A549 (cell line): ENCODE results near the gene HEXD. TPM values are rescaled to one million over a fixed set of nuclear protein-coding genes. Genes with fewer than 3 reads are reported as not detected.

Experiments used
- ATAC-seq, 2 experiments: fragments of 200-7000 bp in 1 of 2; fragments of >200 bp in 1 of 2; cut with Nextera tagmentation in 1 of 2; cut with Tn5 transposase in 1 of 2; 3 replicates each; pipeline versions ENCODE4 v1.8.0 to v1.9.1; 2018 to 2020; ENCODE audit warnings: mild to moderate bottlenecking in 1 of 2, moderate library complexity in 1 of 2
- CTCF ChIA-PET: fragments of 300-600 bp; sonication (Branson Sonifier 250); formaldehyde crosslinking; extraction: SDS; loops from one replicate; lab custom pipeline; 2021; ENCODE audit warnings: antibody characterized with exemption, inconsistent platforms; lab: Yijun Ruan, JAX
- POLR2A ChIA-PET: fragments of 350-600 bp; formaldehyde crosslinking; extraction: SDS; loops from one replicate; lab custom pipeline; 2021; ENCODE audit warnings: antibody characterized with exemption, inconsistent platforms; lab: Yijun Ruan, JAX
- DNase-seq, 2 experiments: peaks; one replicate each; pipeline versions ENCODE4 v3.0.0 to v3.0.0-alpha.2; 2011 to 2016; ENCODE audit warnings: low read depth in 1 of 2, low spot score in 1 of 2
- FAIRE-seq: peaks from 2 replicates; lab custom pipeline; 2011; peaks lifted over from hg19 to GRCh38; lab: Jason Lieb, UNC
- H3K27ac ChIP-seq, 2 experiments: fragments of >200 bp; sonication (Bioruptor Twin); formaldehyde crosslinking; 3 replicates each; pipeline ENCODE4 v1.5.1; 2016 to 2017
- H3K4me1 ChIP-seq: fragments of >200 bp; sonication (Bioruptor Twin); formaldehyde crosslinking; 3 replicates; pipeline ENCODE4 v1.6.1; 2016
- H3K4me2 ChIP-seq: fragments of >200 bp; sonication (Bioruptor Twin); formaldehyde crosslinking; 3 replicates; pipeline ENCODE4 v1.6.1; 2016
- H3K4me3 ChIP-seq: fragments of >200 bp; sonication (Bioruptor Twin); formaldehyde crosslinking; 3 replicates; pipeline ENCODE4 v1.5.1; 2016
- H3K9me3 ChIP-seq: fragments of >200 bp; sonication (Bioruptor Twin); formaldehyde crosslinking; 3 replicates; pipeline ENCODE4 v1.6.1; 2016
- BHLHE40 ChIP-seq: IDR thresholded peaks from 2 replicates; pipeline ENCODE4 v1.6.1; 2012; ENCODE audit warnings: low read depth, low read length, inconsistent platforms
- CBX2 ChIP-seq: fragments of 200-600 bp; sonication (generic); IDR thresholded peaks from 2 replicates; pipeline ENCODE4 v1.6.1; 2016; ENCODE audit warnings: low read depth, mild to moderate bottlenecking, borderline replicate concordance
- CHD4 ChIP-seq: fragments of 200-600 bp; sonication (generic); IDR thresholded peaks from 2 replicates; pipeline ENCODE4 v1.6.1; 2016; ENCODE audit warnings: antibody characterized with exemption, mild to moderate bottlenecking, borderline replicate concordance
- EHF ChIP-seq: fragments of 250-450 bp; sonication (Bioruptor Pico); IDR thresholded peaks from 2 replicates; pipeline ENCODE4 v1.5.0; 2020; ENCODE audit warnings: mild to moderate bottlenecking
- ESRRA ChIP-seq: fragments of 150-350 bp; IDR thresholded peaks from 2 replicates; pipeline ENCODE4 v1.6.1; 2014; ENCODE audit warnings: mild to moderate bottlenecking, low read length, borderline replicate concordance
- FOSL2 ChIP-seq, 2 experiments: fragments of 450-650 bp in 1 of 2; fragments of >200 bp in 1 of 2; sonication (Bioruptor Twin) in 1 of 2; formaldehyde crosslinking; IDR thresholded peaks; 2 replicates each; pipeline versions ENCODE4 v1.5.0 to v1.6.1; 2016 to 2020; ENCODE audit warnings: mild to moderate bottlenecking in 1 of 2, moderate library complexity in 1 of 2
- FOXS1 ChIP-seq: fragments of 250-450 bp; sonication (Bioruptor Pico); IDR thresholded peaks from 2 replicates; pipeline ENCODE4 v1.5.0; 2020; ENCODE audit warnings: mild to moderate bottlenecking, moderate library complexity
- HEYL ChIP-seq: fragments of 250-450 bp; sonication (Bioruptor Pico); IDR thresholded peaks from 2 replicates; pipeline ENCODE4 v1.8.0; 2021; ENCODE audit warnings: mild to moderate bottlenecking, moderate library complexity
- HOXA7 ChIP-seq: fragments of 250-450 bp; sonication (Bioruptor Pico); IDR thresholded peaks from 2 replicates; pipeline ENCODE4 v1.5.0; 2020; ENCODE audit warnings: mild to moderate bottlenecking, moderate library complexity
- HOXB5 ChIP-seq: fragments of 250-450 bp; sonication (Bioruptor Pico); IDR thresholded peaks from 2 replicates; pipeline ENCODE4 v1.5.0; 2020; ENCODE audit warnings: mild to moderate bottlenecking, moderate library complexity
- JUN ChIP-seq, 2 experiments: fragments of >200 bp; sonication (Bioruptor Twin); formaldehyde crosslinking; IDR thresholded peaks; 2 replicates in 1 of 2; 3 replicates in 1 of 2; pipeline ENCODE4 v1.6.1; 2016 to 2017
- KDM5A ChIP-seq: fragments of 200-600 bp; sonication (generic); IDR thresholded peaks from 2 replicates; pipeline ENCODE4 v1.6.1; 2016; ENCODE audit warnings: antibody characterized with exemption, mild to moderate bottlenecking
- MAFK ChIP-seq: fragments of 450-650 bp; IDR thresholded peaks from 2 replicates; pipeline ENCODE4 v1.6.1; 2014; ENCODE audit not compliant: partially characterized antibody
- NR3C1 ChIP-seq: fragments of >200 bp; sonication (Bioruptor Twin); formaldehyde crosslinking; IDR thresholded peaks from 3 replicates; pipeline ENCODE4 v1.6.1; 2017
- POLR2AphosphoS2 ChIP-seq: conservative IDR thresholded peaks from 2 replicates; pipeline ENCODE4 v1.6.1; 2012; ENCODE audit warnings: low read length, improper control_type of control experiment, inconsistent platforms
- RAD21 ChIP-seq, 2 experiments: fragments of >200 bp in 1 of 2; sonication (Bioruptor Twin) in 1 of 2; formaldehyde crosslinking in 1 of 2; IDR thresholded peaks in 1 of 2; conservative IDR thresholded peaks in 1 of 2; 2 replicates in 1 of 2; 3 replicates in 1 of 2; pipeline ENCODE4 v1.6.1; 2012 to 2018; ENCODE audit warnings: inconsistent platforms in 1 of 2
- SREBF2 ChIP-seq: fragments of 450-650 bp; IDR thresholded peaks from 2 replicates; pipeline ENCODE4 v1.6.1; 2014; ENCODE audit warnings: mild to moderate bottlenecking, moderate library complexity
- TP53 ChIP-seq: fragments of 250-450 bp; sonication (Bioruptor Pico); IDR thresholded peaks from 2 replicates; pipeline ENCODE4 v1.5.0; 2021; ENCODE audit warnings: mild to moderate bottlenecking, moderate library complexity
- ZSCAN20 ChIP-seq: fragments of 250-450 bp; sonication (Bioruptor Pico); IDR thresholded peaks from 2 replicates; pipeline ENCODE4 v1.8.0; 2022; ENCODE audit warnings: mild to moderate bottlenecking, moderate library complexity
- WGBS: methylation state at CpG from one replicate; pipeline ENCODE4 v1.1.6; 2017; ENCODE audit errors: missing lambda C conversion rate; 5-methylcytosine and 5-hydroxymethylcytosine counted together
- polyA plus RNA-seq, 4 experiments: library from polyadenylated mRNA; depleted of rRNA in 3 of 4; stranded (reverse); fragments of >200 nt; fragmentation: RNase III in 1 of 4; extraction: RNeasy Plus Mini Kit Qiagen cat#74134 plus additional on column Dnase treatment in 1 of 4; gene quantifications; 2 replicates in 3 of 4; 3 replicates in 1 of 4; pipeline ENCODE4 v1.2.3, GENCODE V29; 2011 to 2017
- TF ChIP-seq, protein P1 (sequence below): fragments of 450-650 bp; IDR thresholded peaks from 2 replicates; pipeline ENCODE4 v1.6.1; 2014; ENCODE audit warnings: antibody characterized with exemption
- TF ChIP-seq, protein P2 (sequence below): IDR thresholded peaks from 2 replicates; pipeline ENCODE4 v1.6.1; 2012; ENCODE audit warnings: low read depth, borderline replicate concordance

HEXD gene
- polyA plus RNA-seq, 2 of the 4 experiments (the other 2 are of a cell fraction), result 18.0 to 19.5 TPM

DNA sequence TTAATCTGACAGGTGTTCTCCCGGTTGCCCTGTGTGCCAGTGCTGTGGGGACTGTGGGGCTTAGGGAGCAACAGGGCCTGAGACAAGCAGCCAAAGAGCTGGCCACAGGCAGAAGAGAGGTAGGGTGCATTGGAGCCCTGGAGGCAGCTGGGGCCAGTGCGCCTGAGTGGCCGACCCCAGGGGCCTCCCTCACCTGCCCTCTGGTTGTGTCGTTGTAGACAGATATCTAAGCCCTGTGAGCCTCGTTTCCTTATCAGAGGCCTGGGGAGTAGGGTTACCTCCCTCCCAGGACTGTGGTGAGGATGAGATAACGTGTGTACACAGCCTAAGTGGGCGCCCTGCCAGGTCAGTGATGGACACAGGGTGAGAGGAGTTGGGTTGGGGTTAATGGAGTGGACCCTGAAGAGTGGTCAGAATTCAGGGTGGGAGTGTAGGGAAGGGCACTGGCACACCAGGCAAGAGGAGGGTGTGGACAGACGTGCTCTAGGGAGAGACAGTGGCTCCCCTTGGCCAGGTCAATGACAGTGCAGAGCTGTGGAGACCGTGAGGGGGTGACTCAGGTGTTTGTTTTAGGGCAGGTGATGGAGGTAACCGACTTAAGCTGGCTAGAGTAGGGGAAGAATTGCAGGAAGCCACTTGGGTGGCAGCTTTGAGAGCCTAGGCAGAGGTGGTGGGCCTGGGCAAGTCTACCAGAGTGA is 43.8 kb downstream of the HEXD start:
- 76% methylated on average over 10 of the region's 10 CpGs for WGBS
- ChIA-PET CTCF (no interaction called here), POLR2A (no interaction called here)
- ATAC-seq (no peak), FAIRE-seq (no peak), DNase-seq (no peak)
- Histone ChIP-seq H3K4me3 (no peak overlapping the region), H3K27ac (no peak overlapping the region), H3K4me2 (no peak overlapping the region), H3K9me3 (no peaks in the 10 kb centered on the region), H3K4me1 (peaks cover 14% of the 10 kb centered on the region)
- no peak for TF ChIP-seq NR3C1
- TF ChIP-seq ZSCAN20, result no peak

DNA sequence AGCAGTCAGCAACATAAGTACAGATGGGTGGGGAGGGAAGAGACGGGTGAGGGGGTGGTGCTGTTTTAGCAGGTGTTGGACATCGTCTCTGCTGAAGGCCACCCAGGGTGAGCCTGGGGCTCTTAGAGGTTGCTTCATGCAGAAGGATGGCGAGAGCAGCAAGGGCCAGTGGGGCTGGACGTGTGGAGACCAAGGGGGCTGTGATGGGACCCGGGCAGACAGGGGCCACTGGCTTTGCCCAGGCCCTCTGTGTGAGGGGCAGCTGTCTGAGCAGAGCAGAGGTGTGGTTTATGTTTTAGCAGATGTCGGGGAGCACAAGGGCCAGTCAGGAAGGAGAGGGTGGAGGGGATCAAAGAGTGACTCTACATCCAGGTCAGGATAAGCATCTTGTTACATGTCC is 45.2 kb downstream of the HEXD start:
- 80% methylated on average over 6 of the region's 6 CpGs for WGBS
- H3K27ac ChIP-seq, result no peak overlapping the region
- FAIRE-seq (no peak), DNase-seq (no peak), ATAC-seq (no peak)
- CTCF ChIA-PET, result interaction anchor here (0.9 to 1.5 kb wide), 6 partner anchors 12 to 113 kb away, joined by 3 to 8 read pairs (median 4); no protein-coding TSS in a partner anchor
- no peak overlapping the region for H3K4me3 ChIP-seq
- peaks cover 6% of the 10 kb centered on the region; the same call in 2 of the 3 replicates for H3K4me1 ChIP-seq
- H3K9me3 ChIP-seq, result no peaks in the 10 kb centered on the region
- TF ChIP-seq SREBF2, result no peak
- TF ChIP-seq KDM5A, result no peak
- TF ChIP-seq HOXB5 (CRISPR knock-in tag), result no peak
- no peak for TF ChIP-seq FOSL2 (IDR thresholded peaks at IDR 0.05)
- no peak for TF ChIP-seq FOSL2 (CRISPR knock-in tag; IDR thresholded peaks at IDR 0.05)
- no peak for TF ChIP-seq EHF (CRISPR knock-in tag)
- TF ChIP-seq JUN (IDR thresholded peaks at IDR 0.05), result no peak
- TF ChIP-seq POLR2AphosphoS2, result no peak
- TF ChIP-seq CBX2, result no peak
- H3K4me2 ChIP-seq, result no peak overlapping the region
- POLR2A ChIA-PET, result interaction anchor here (0.6 kb wide), 1 partner anchor 9 kb away, joined by 5 read pairs; no protein-coding TSS in a partner anchor

DNA sequence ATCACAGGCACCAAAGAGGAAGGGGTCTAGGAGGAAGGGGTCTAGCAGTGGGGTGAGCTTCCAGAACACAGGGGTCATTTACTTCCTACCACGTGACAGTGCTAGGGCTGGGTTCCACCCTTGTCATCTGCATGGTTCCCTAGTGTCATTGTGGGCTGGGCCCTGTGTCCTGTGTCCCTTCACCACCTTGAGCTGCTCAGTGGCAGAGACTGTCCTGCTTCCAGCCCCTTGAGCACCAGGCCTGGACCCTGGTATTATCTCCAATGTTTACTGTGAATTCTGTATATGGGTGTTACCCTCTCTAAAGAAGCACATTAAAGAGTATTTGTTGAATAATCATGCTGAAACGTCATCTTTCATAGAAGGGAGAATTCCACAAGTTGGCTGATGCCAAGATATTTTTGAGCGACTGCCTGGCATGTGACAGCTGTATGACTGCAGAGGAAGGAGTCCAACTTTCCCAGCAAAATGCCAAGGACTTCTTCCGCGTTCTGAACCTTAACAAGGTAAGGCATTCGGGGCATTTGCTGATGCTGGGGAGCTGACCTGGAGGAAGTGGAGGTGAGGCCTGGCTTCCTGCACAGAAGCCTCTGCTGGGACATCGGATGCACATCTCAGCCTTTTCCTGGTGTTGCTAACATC is 45.9 kb downstream of the HEXD start:
- FAIRE-seq (no peak), DNase-seq (no peak), ATAC-seq (no peak)
- peaks cover 6% of the 10 kb centered on the region; the same call in 2 of the 3 replicates for H3K4me1 ChIP-seq
- H3K9me3 ChIP-seq, result no peaks in the 10 kb centered on the region
- no peak overlapping the region for H3K4me2 ChIP-seq
- no peak overlapping the region for H3K4me3 ChIP-seq
- POLR2A ChIA-PET, result no interaction called here
- 89% methylated on average over 7 of the region's 7 CpGs for WGBS
- no peak for TF ChIP-seq CBX2
- TF ChIP-seq ESRRA, result no peak
- TF ChIP-seq RAD21 (conservative IDR thresholded peaks at IDR 0.05 in 1 of 2, IDR thresholded peaks at IDR 0.05 in 1 of 2), result no peak
- TF ChIP-seq SREBF2, result no peak
- TF ChIP-seq HOXA7 (CRISPR knock-in tag), result no peak
- TF ChIP-seq CHD4, result no peak
- TF ChIP-seq BHLHE40, result no peak
- no peak for TF ChIP-seq TP53 (CRISPR knock-in tag)
- TF ChIP-seq, protein P1, sequence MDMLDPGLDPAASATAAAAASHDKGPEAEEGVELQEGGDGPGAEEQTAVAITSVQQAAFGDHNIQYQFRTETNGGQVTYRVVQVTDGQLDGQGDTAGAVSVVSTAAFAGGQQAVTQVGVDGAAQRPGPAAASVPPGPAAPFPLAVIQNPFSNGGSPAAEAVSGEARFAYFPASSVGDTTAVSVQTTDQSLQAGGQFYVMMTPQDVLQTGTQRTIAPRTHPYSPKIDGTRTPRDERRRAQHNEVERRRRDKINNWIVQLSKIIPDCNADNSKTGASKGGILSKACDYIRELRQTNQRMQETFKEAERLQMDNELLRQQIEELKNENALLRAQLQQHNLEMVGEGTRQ, result no peak
- no peak for TF ChIP-seq JUN (IDR thresholded peaks at IDR 0.05)
- TF ChIP-seq HEYL, result no peak
- TF ChIP-seq MAFK, result no peak
- TF ChIP-seq EHF (CRISPR knock-in tag), result no peak
- TF ChIP-seq FOXS1, result no peak
- TF ChIP-seq, protein P2, sequence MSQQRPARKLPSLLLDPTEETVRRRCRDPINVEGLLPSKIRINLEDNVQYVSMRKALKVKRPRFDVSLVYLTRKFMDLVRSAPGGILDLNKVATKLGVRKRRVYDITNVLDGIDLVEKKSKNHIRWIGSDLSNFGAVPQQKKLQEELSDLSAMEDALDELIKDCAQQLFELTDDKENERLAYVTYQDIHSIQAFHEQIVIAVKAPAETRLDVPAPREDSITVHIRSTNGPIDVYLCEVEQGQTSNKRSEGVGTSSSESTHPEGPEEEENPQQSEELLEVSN, result no peak
- CTCF ChIA-PET, result interaction anchor here (1.2 to 1.6 kb wide), 7 partner anchors 12 to 90 kb away, joined by 3 to 8 read pairs (median 4); no protein-coding TSS in a partner anchor
- no peak overlapping the region for H3K27ac ChIP-seq
